Thymus (tissue), 11 donors: ENCODE measurements around the gene KCNJ12. TPM values are rescaled to one million over a fixed set of nuclear protein-coding genes. Genes with fewer than 3 reads are reported as not detected.
"Not testable (repeated sequence)": the region's sequence is repeated elsewhere in the genome, so short reads cannot be mapped to it uniquely, and the experiment has no call there.

ENCODE experiments used
- DNase-seq, 9 donors: peaks; one replicate each; pipeline ENCODE4 v3.0.0-alpha.2; 2013; ENCODE audit warnings: low spot score in 9 of 9, low read depth in 6 of 9, missing footprints in 1 of 9
- H3K27ac ChIP-seq, 2 donors: one replicate each; pipeline ENCODE4 v1.5.1; 2013; ENCODE audit warnings: control low read depth in 1 of 2, low read depth in 1 of 2, low read length in 1 of 2, mild to moderate bottlenecking in 1 of 2, moderate library complexity in 1 of 2
- H3K27me3 ChIP-seq, 2 donors: one replicate each; pipeline ENCODE4 v1.5.1; 2013; ENCODE audit warnings: low read length in 1 of 2; ENCODE audit not compliant: control insufficient read depth in 2 of 2, insufficient read depth in 1 of 2
- H3K36me3 ChIP-seq, 2 donors: one replicate each; pipeline ENCODE4 v1.5.1; 2013; ENCODE audit warnings: low read length in 1 of 2, mild to moderate bottlenecking in 1 of 2, moderate library complexity in 1 of 2; ENCODE audit not compliant: control insufficient read depth in 2 of 2, insufficient read depth in 2 of 2
- H3K4me1 ChIP-seq, 2 donors: one replicate each; pipeline ENCODE4 v1.5.1; 2013; ENCODE audit warnings: low read length in 2 of 2; ENCODE audit not compliant: control insufficient read depth in 2 of 2, insufficient read depth in 2 of 2
- H3K4me3 ChIP-seq, 2 donors: one replicate each; pipeline ENCODE4 v1.5.1; 2013; ENCODE audit warnings: low read length in 2 of 2, control low read depth in 1 of 2, mild to moderate bottlenecking in 1 of 2
- H3K9me3 ChIP-seq, 2 donors: one replicate each; pipeline ENCODE4 v1.5.1; 2013; ENCODE audit warnings: low read length in 1 of 2, mild to moderate bottlenecking in 1 of 2; ENCODE audit not compliant: control insufficient read depth in 2 of 2, insufficient read depth in 1 of 2
- WGBS: extraction: QIAGEN DNeasy Blood & Tissue Kit; methylation state at CpG from one replicate; pipeline ENCODE4 v1.1.7; 2013; 5-methylcytosine and 5-hydroxymethylcytosine counted together
- polyA plus RNA-seq: library from polyadenylated mRNA; stranded (reverse); fragments of 200-250 nt; gene quantifications from one replicate; pipeline ENCODE4 v1.2.3, GENCODE V29; 2013
- total RNA-seq: library from RNA; stranded (reverse); fragments of 120-200 nt; gene quantifications from one replicate; pipeline ENCODE4 v1.2.4, GENCODE V29; 2013
- donor health status: healthy.

The KCNJ12 gene
- total and polyA plus RNA-seq, 2 donors, result 0.37 to 0.85 TPM

- WGBS, result 66% methylated on average over 10 of the region's 14 CpGs
- not testable (repeated sequence) for H3K27ac ChIP-seq, H3K4me3 ChIP-seq, H3K4me1 ChIP-seq, H3K36me3 ChIP-seq, DNase-seq, H3K9me3 ChIP-seq, H3K27me3 ChIP-seq
Measured at GRCh38 chr17:21348081-21348925, 27.9 kb upstream of the KCNJ12 start.

- DNase-seq, H3K36me3 ChIP-seq, H3K27ac ChIP-seq, H3K4me1 ChIP-seq, H3K27me3 ChIP-seq, H3K9me3 ChIP-seq, H3K4me3 ChIP-seq: not testable (repeated sequence)
- WGBS, result 84% methylated on average over 5 of the region's 7 CpGs
Measured at GRCh38 chr17:21348926-21349261, 27.3 kb upstream of the KCNJ12 start.

- not testable (repeated sequence) for H3K27me3 ChIP-seq, DNase-seq, H3K4me1 ChIP-seq, H3K4me3 ChIP-seq, H3K27ac ChIP-seq, H3K9me3 ChIP-seq, H3K36me3 ChIP-seq
- WGBS, result 88% methylated on average over 5 of the region's 6 CpGs
Measured at GRCh38 chr17:21349358-21350050, 26.7 kb upstream of the KCNJ12 start.

GRCh38 chr17:21350495-21350894 lies 25.7 kb upstream of the KCNJ12 start:
- not testable (repeated sequence) for DNase-seq, H3K9me3 ChIP-seq, H3K27me3 ChIP-seq, H3K4me3 ChIP-seq, H3K36me3 ChIP-seq, H3K27ac ChIP-seq, H3K4me1 ChIP-seq
- 86% methylated on average over 19 of the region's 19 CpGs for WGBS

GRCh38 chr17:21351366-21352065 lies 24.6 kb upstream of the KCNJ12 start:
- Histone ChIP-seq H3K4me3 (no peak overlapping the region), H3K4me1 (no peaks in the 10 kb centered on the region), H3K27me3 (no peaks in the 10 kb centered on the region), H3K27ac (no peak overlapping the region), H3K9me3 (no peaks in the 10 kb centered on the region), H3K36me3 (no peaks in the 10 kb centered on the region)
- no peak for DNase-seq
- 83% methylated on average over 3 of the region's 3 CpGs for whole genome bisulfite sequencing

GRCh38 chr17:21352221-21352980 lies 23.8 kb upstream of the KCNJ12 start:
- DNase-seq, result no peak
- no peaks in the 10 kb centered on the region for H3K9me3 ChIP-seq
- 96% methylated on average over 23 of the region's 23 CpGs for WGBS
- no peak overlapping the region for H3K27ac ChIP-seq
- H3K4me1 ChIP-seq, result no peaks in the 10 kb centered on the region
- H3K27me3 ChIP-seq, result no peaks in the 10 kb centered on the region
- H3K4me3 ChIP-seq, result no peak overlapping the region
- no peaks in the 10 kb centered on the region for H3K36me3 ChIP-seq

GRCh38 chr17:21352981-21353265 lies 23.2 kb upstream of the KCNJ12 start:
- Histone ChIP-seq H3K4me1 (no peaks in the 10 kb centered on the region), H3K4me3 (no peak overlapping the region), H3K27me3 (no peaks in the 10 kb centered on the region), H3K36me3 (no peaks in the 10 kb centered on the region), H3K9me3 (no peaks in the 10 kb centered on the region), H3K27ac (no peak overlapping the region)
- no peak for DNase-seq
- WGBS, result 95% methylated on average over 8 of the region's 8 CpGs

- Histone ChIP-seq H3K4me3 (no peak overlapping the region), H3K4me1 (no peaks in the 10 kb centered on the region), H3K27me3 (no peaks in the 10 kb centered on the region), H3K36me3 (no peaks in the 10 kb centered on the region), H3K9me3 (no peaks in the 10 kb centered on the region), H3K27ac (no peak overlapping the region)
- WGBS, result 89% methylated on average over 13 of the region's 13 CpGs
- DNase-seq, result no peak
Measured at GRCh38 chr17:21353326-21354010, 22.7 kb upstream of the KCNJ12 start.
